TTC549 (cell line): ENCODE measurements around the gene OTOA.
A peak's percentile ranks its signal among the peaks of the same experiment; 100 is the strongest.
"Not testable (repeated sequence)": the region's sequence is repeated elsewhere in the genome, so short reads cannot be mapped to it uniquely, and the experiment has no call there.

ENCODE experiments used
- FAIRE-seq: peaks from 2 replicates; lab custom pipeline; 2012; peaks lifted over from hg19 to GRCh38; lab: Jason Lieb, UNC

OTOA gene

DNA sequence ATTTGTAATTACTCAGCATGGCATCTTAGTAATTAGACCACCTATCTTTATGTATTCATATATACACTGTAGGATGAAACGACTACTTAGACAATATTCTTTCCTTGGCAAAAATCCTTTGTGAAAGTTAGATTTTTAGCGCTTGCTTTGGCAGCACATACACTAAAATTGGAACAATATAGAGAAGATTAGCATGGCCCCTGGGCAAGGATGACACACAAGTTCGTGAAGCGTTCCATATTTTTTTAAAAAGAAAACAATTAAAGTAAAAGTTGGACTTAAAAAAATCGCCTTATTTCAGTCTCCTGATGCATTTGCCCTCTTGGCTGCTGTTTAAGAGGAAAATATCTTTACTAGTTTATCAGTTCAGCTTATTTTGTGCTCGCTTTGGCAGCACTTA, 21.9 kb upstream of the OTOA start:
- FAIRE-seq, result no peak

DNA sequence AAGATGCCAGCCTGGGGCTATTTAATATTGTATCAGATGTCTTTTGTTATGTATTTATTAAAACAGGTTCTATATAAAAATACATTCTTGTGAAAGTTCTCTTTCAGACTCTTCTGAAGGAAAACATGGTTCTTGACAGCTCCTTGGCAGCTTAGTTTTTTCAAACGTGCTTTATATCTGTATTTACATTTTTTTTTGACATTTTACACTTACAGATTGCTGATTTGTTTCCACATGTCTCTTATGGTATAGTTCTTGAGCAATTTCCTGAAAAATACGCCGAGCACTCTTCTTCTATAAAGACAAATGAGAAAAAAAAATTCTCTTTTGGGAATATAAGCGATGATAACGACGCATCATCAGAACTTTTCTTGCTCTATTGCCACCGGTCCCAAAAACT, 20.9 kb upstream of the OTOA start:
- FAIRE-seq, result no peak

DNA sequence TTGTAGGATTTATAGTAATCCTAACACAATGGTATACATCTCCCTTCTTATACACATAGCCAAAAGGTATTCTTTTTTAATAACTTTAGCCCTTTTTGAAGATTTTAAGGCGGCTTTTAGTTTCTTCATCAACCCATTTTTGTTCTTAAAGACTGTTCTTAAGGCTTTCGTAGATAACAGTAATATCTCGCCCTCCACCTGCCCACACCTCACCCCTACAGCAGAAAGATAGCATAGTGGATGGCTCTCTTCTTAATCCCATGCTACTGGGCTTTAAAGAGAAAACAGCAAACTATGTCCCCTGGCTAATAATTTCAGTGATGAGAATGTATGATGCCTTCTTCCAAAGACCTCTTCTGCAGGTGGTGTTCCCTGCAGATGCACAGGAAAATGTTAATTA, 20.0 kb upstream of the OTOA start:
- no peak for FAIRE-seq

DNA sequence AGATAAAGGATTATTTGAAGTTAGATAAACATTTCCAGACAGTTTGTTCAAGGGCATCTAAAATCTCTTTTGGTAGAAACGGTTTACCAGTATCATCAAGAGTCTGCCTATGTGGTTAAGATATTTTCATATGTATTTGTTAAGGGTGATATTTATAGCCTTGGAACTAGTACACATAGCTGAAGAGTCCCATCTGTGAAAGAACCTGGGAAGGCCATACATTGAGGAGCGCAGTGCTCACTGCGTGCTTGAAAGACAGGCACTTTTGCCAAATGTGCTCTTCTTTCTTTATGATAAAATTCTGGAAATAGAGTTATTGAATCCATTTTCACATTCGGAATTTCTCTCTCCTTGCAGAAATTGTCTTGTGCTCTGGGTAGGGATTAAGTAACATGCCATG, 19.1 kb upstream of the OTOA start:
- FAIRE-seq, result no peak

DNA sequence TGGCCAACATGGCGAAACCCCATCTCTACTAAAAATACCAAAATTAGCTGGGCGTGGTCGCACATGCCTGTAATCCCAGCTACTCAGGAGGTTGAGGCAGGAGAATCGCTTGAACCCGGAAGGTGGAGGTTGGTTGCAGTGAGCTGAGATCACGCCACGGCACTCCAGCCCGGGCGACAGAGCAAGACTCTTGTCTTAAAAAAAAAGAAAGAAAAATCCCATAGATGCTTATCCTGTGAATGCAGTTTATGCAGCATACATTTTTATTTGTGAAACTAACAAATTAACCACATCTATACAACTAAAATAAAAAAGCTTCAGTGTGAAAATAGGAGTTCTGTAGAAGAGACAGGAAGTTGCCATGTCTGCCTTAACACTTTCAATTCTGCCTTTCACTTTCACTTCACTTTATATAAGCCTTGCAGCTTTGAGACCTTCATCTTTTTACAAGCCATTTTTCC, 18.5 kb upstream of the OTOA start:
- FAIRE-seq, result no peak

DNA sequence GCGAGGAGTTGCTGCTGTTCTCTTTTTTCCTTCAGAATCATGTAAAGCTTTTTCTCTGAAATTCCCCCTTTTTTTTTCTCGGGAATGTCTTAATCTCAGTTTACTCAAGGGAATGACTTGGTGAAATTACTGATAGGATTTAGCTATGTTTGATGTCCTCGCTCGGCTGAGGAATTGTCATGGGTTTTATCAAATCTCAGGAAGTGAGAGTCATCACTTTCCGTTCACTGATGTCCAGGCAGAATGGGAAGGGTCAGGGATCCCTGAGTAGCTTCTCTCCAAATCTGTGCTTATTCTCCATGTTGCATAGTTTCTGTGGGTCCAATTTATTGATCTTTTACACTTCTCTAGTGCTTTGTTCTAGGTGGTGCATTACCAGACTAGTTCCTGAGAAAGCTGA, 17.7 kb upstream of the OTOA start:
- no peak for FAIRE-seq

DNA sequence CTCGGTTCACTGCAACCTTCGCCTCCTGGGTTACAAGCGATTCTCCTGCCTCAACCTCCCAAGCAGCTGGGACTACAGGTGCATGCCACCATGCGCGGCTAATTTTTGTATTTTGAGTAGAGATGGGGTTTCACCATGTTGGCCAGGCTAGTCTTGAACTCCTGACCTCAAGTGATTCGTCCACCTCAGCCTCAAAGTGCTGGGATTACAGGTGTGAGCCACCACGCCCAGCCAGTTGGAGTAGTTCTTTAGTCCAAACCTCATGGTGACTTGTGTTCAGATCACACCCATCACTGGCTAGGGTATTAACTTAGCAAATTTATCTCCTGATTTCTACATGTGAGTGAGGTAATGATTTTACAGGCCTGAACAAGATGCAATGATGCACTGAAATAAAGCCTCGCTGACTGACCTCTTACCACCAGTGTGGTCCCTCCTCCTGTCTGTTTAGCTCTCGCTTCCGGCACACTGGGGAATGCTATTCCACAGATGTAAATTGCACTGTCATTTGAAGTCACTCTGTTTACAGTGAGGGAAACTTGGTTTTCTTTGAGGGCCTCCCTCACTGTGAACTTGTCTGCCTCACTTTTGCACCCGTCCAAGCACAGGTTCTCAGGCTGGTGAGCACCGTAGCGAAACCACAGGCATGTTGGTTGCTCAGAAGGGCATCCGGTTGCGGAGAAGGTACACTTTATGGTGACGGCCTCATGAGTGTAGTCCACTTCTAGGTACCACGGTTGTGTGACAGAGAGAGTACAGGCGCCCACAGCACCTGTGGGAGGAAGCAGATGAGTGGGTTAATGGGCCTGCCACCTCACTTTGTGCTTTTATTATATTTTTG, 16.8 kb upstream of the OTOA start:
- FAIRE-seq, result no peak

DNA sequence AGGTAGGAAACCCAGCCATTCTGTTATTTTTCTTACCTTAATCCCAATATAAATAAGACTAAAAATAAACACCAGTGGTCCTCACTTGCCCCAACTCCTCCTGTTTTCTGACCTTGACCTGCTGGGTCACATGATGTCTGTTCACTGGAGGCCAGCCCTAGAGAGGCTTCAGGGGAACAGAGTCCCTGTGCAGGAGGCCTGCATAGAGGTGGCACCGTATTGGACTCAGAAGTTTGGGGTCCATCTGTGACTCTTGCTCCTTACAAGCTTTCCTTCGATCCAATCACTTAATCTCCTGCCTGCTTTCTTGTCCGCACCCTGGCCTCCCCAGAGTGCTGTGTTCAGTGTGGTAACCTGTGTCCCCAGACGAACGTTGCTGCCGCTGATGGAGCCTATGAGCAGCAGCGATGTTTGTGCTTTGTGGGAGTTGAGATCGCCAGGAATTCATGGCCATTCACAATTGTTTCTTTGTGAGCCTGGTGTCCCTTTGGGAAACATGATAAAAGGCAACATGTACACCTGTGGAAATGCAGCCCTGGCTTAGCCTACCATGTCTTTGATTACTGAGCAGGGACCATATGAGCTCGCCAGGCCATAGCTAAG, 16.1 kb upstream of the OTOA start:
- FAIRE-seq, result no peak

DNA sequence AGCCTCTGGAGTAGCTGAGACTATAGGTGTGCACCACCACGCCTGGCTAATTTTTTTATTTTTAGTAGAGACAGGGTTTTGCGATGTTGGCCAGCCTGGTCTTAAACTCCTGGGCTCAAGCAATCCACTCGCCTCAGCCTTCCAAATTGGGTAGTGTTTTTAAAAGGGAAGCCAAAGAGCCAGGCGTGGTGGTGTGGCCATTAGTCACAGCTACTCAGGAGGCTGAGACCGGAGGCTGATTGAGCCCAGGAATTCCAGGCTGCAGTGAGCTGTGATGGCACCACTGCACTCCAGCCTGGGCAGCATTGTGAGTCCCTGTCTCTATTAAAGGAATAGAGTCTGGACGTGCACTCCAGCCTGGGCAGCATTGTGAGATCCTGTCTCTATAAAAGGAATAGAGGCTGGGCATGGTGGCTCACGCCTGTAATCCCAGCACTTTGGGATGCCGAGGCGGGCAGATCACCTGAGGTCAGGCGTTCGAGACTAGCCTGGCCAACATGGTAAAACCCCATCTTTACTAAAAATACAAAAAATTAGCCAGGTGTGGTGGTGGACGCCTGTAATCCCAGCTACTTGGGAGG, 13.9 kb upstream of the OTOA start:
- not testable (repeated sequence) for FAIRE-seq

DNA sequence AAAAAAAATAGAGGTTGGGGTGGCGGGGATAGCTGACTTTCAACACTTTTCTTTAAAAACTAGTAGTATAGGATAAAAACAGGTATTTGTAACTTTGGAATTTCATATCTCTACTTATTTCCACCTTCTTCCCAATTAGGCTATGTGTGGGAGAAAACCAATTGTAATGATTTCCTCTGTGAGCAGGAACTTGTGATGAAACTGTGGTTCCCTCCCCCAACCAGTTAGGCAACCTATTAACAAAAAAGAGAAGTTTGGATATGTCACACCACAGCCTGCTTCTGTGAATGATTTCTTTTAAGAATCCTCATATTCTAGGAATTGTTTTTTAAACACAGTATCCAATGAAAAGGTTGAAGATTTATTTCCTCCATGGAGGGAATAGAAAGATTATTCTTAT, 13.2 kb upstream of the OTOA start:
- FAIRE-seq, result no peak

DNA sequence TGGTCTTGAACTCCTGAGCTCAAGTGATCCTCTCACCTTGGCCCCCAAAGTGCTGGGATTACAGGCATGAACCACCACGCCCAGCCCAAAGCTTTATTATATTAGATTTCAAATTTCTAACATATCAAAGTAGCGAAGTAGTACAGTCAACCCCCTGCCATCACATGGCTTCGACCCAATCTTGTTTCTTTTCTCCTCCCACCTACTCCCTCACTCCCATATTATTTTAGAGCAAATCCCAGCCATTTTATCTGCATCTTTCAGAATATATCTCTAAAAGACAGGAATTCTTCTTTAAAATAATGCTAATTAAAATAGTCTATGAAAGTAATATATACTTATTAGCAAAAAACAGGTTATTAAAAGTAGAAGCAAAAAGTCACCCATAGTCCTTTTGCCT, 12.3 kb upstream of the OTOA start:
- no peak for FAIRE-seq

DNA sequence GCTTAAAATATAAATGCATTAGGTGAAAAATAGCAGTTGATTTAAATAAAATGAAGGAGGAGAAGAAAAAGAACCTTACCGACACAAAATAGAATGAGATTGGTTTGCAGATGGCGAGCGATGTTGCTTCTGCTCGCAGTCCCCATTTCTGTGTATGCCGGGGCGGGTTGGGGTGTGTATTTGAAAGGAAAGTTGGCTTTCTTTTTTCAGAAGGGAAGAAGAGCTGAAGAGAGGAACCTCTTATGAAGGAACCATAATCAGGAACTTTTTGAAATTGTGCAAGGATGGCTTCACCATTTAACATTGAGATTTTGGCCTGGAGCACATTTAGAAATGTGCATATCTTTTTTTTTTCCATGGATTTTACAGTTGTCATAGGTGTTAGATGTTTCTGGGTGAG, 11.3 kb upstream of the OTOA start, which contains the start of gene IGSF6:
IGSF6 (minus strand) TSS at position 156 of the 400 bp plus-strand sequence; CDS start at position 146, 10 bp downstream.
- FAIRE-seq, result no peak

DNA sequence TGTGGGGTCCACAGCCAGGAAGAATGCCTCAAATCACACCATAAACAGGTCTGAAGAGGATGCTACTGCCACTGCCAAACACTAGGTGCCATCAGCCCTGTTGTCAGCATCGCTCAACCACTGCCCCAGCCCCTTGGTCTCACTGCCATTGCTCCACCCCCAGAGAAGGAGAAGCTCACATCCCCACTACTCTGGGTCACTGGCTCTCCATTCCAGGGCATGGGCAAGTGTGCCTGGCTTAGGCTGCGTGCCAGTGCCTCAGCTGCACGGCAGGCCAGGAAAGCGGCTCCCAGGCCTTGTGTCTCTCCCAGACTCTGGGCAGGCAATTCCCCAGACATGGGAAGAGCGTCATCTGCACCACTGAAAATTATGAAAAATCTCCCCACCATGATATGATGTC, 10.2 kb upstream of the OTOA start:
- FAIRE-seq, result no peak

DNA sequence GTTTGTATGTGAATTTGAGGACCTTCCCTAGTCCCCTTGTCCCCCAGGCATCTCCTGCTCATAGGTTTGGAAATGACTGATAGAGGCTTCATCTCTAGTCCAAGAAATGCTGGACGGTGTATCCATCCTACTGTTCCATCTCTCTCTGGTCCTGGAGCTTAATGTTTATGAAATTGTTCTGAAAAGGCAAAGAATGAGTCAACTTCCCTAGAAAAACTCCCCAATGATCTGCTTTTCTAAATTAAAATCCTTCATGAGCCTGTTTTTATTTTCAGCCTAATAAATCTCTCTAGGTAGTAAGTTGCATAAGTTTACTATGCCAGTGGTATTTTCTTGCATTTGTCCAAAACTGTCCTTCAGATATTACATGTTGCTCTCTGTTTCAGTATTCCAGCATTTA, 9.3 kb upstream of the OTOA start:
- no peak for FAIRE-seq

DNA sequence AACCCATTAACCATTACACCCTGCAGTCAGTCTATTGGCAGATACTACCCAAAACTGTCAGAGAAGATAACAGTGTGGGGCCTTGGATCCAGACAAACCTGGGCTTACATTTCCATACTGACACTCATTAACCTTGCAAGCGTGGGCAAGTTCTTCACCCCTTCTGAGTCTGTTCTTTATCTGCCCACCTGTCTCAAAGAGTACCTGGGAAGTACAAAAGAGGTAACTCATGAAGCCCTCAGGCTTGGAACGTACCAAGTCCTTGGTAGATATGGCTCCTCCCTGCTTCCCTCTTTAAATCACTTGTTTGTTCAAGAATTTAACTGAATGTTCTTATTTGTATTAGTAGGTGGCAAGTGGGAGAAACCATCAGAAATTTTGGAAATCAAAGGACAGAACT, 8.9 kb upstream of the OTOA start:
- no peak for FAIRE-seq

DNA sequence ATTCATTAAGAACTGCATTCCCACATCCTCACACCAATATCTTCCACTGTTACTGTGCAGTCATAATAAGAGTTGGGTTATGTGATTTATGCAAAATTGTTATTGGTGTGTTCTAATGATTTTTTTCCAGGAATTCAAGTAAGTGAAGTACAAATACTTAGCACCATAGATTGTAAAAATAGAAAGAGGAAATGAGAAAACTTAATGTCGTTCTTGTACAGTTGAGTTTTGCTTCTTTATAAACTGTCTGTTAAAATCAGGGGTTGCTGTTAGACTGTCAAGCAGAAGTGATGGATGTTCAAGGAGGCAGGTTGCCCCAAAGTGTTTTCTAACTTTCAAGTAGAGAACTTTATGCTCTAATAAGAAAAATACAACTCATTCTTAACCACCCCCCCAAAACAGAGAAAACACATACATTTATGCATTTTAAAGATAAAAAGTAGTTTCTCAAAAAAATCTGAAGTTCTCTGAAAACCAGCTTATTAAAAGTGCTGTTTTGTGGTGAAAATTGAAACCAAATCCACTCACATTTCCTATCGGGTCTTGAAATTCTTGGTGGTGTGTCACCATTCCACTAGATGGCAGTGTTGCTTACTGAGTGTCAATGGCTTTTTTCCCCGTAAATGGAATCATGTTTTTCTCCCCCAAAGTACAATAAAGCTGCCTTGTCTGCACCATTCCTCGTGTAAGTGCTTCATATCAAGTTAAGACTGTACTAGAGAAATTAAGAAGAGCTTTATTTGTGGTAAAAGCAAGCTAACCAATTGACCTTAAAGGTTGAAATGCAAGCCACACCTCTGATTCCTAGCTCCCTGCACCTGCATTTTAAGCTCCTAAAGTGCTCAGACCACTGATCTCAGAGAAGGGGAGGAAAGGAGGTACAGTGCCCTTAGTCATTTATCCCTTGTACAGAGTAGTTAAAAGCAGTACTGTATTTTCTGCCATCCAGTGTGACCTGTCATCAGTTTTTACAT, 6.7 kb upstream of the OTOA start:
- FAIRE-seq, result peak; percentile 60

DNA sequence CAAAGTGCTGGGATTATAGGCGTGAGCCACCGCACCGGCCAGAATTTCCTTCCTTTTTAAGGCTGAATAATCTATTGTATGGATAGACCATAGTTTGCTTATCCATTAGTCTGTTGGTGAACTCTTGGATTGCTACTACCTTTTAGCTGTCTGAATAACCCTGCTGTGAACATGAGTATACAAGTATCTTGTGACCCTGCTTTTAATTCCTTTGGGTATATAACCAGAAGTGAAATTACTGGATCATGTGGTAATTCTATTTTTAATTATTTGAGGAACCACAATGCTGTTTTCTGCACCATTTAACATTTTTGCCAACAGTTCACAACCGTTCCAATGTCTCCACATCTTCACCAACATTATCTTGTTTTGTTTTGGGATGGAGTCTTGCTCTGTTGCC, 4.6 kb upstream of the OTOA start:
- no peak for FAIRE-seq

DNA sequence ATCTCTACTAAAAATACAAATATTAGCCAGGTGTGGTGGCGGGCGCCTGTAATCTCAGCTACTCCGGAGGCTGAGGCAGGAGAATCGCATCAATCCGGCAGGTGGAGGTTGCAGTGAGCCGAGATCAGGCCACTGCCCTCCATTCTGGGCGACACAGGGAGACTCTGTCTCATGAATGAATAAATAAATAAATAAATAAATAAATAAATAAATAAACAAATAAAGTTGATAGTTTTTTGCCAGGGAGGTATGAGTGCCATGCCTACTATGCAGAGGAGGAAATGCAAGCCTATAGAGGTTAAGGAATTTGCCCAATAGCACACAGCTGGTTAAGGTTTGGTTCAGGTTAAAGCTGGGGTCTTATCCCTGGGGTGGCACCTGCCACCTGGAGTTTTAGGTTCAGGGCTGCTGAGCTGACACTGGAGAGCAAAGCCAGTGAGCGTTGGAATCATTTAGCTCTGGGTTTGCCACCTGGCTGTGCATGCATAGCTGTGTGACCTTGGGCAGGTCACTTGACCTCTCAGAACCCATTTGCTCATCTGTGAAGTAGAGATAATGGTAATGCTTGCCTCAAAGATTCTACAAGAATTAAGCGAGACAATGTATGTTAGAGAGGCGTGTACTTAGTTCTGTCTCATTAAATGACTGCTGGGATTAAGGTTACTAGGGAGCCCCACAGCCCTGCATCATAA, 1.2 kb downstream of the OTOA start:
- FAIRE-seq, result no peak

DNA sequence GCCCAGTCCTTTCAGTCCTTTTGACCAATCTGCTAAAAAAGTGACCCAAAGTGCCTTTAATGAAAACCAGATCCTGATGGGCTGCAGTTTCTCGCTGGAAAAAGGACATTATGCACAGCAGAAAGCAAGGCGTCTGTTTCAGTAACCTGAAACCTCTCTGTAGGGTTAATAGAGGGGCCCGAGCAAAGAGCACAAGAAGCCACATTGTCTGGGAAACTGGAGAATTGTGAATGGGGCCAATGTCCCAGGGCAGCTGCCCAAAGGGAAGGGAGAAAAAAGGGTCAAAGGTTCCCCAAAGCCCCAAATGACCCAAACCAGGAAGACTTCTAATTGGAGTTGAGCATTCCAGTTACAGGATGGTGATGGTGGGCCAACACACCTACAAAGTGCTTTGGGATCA, 3.0 kb downstream of the OTOA start:
- FAIRE-seq, result no peak

DNA sequence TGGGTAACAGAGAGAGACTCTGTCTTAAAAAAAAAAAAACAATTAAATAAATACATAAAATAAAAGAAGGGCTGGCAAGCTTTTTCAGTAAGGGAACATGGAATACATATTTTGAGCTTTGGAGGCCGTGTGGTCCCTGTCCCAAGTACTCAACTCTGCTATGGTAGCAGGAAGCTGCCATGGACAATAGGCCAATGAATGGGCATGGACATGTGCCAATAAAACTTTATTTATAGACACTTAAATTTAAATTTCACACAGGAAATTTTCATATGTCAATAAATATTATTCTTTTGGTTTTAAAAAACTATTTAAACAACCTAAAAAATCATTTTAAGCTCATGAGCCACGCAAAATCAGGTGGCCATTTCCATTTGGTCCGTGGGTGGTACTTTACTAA, 3.8 kb downstream of the OTOA start:
- no peak for FAIRE-seq

DNA sequence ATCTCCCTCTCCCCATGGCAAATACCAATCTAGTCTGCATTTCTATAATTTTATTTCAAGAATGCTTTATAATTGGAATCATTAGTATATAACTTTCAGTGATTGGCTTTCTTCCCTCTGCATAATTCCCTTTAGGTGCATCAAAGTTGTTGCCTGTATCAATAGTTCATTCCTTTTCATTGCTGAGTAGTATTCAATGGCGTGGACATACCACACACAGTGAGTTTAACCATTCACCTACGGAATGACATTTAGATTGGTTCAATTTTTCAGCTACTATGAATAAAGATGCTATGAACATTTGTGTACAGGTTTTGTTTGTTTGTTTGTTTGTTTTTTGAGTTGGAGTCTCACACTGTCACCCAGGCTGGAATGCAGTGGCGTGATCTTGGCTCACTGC, 9.7 kb downstream of the OTOA start:
- FAIRE-seq, result no peak

DNA sequence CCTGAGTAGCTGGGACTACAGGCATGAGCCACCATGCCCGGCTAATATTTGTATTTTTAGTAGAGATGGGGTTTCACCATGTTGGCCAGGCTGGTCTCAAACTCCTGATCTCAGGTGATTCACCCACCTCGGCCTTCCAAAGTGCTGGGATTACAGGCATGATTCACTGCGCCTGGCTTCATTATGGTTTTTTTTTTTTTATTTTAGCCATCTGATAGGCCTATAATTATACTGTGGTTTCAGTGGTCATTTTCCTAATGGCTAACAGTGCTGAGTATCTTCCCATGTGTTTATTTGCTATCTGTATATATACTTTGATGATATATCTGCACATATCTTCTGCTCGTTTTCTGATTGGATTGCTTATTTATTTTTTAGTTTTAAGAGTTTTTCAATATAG, 10.7 kb downstream of the OTOA start:
- FAIRE-seq, result not testable (repeated sequence)
